SK-N-SH treated with all-trans-retinoic acid at 6 μM for 48 hours (cell line): ENCODE results near the gene CMIP.

Source experiments
- ATAC-seq: fragments of 200-7000 bp; cut with Tn5 transposase; 3 replicates; pipeline ENCODE4 v1.9.1; 2020; ENCODE audit warnings: mild to moderate bottlenecking, moderate library complexity
- ARNTL ChIP-seq: fragments of 450-650 bp; formaldehyde crosslinking; IDR thresholded peaks from 2 replicates; pipeline ENCODE4 v1.5.0; 2020; ENCODE audit warnings: low read depth, mild to moderate bottlenecking, moderate library complexity, borderline replicate concordance
- CSDC2 ChIP-seq: fragments of 250-450 bp; sonication (Bioruptor Pico); IDR thresholded peaks from 2 replicates; pipeline ENCODE4 v1.5.0; 2020; ENCODE audit warnings: mild to moderate bottlenecking, moderate library complexity
- ESRRG ChIP-seq: fragments of 250-450 bp; sonication (Bioruptor Pico); IDR thresholded peaks from 2 replicates; pipeline ENCODE4 v1.6.1; 2021; ENCODE audit warnings: mild to moderate bottlenecking
- GLIS3 ChIP-seq: fragments of 250-450 bp; sonication (Bioruptor Pico); IDR thresholded peaks from 2 replicates; pipeline ENCODE4 v1.5.0; 2020; ENCODE audit warnings: mild to moderate bottlenecking, moderate library complexity
- OSR1 ChIP-seq: fragments of 250-450 bp; sonication (Bioruptor Pico); IDR thresholded peaks from 2 replicates; pipeline ENCODE4 v1.8.0; 2022; ENCODE audit warnings: moderate library complexity, mild to moderate bottlenecking, inconsistent platforms
- PPARA ChIP-seq: fragments of 250-450 bp; sonication (Bioruptor Pico); IDR thresholded peaks from 2 replicates; pipeline ENCODE4 v1.5.0; 2020; ENCODE audit warnings: mild to moderate bottlenecking, borderline replicate concordance
- RARB ChIP-seq: fragments of 250-450 bp; sonication (Bioruptor Pico); IDR thresholded peaks from 2 replicates; pipeline ENCODE4 v1.8.0; 2021; ENCODE audit warnings: mild to moderate bottlenecking, moderate library complexity
- SNAI2 ChIP-seq: fragments of 250-450 bp; sonication (Bioruptor Pico); IDR thresholded peaks from 2 replicates; pipeline ENCODE4 v1.5.0; 2020; ENCODE audit warnings: mild to moderate bottlenecking, moderate library complexity
- TCF4 ChIP-seq: fragments of 250-450 bp; sonication (Bioruptor Pico); IDR thresholded peaks from 2 replicates; pipeline ENCODE4 v1.8.0; 2021; ENCODE audit warnings: mild to moderate bottlenecking, moderate library complexity, borderline replicate concordance
- TOX ChIP-seq: fragments of 250-450 bp; sonication (Bioruptor Pico); IDR thresholded peaks from 2 replicates; pipeline ENCODE4 v1.8.0; 2021; ENCODE audit warnings: mild to moderate bottlenecking, moderate library complexity, borderline replicate concordance
- ZC3H10 ChIP-seq: fragments of 250-450 bp; sonication (Bioruptor Pico); IDR thresholded peaks from 2 replicates; pipeline ENCODE4 v1.5.1; 2021; ENCODE audit warnings: mild to moderate bottlenecking, moderate library complexity
- ZFP3 ChIP-seq: fragments of 250-450 bp; sonication (Bioruptor Pico); IDR thresholded peaks from 2 replicates; pipeline ENCODE4 v1.5.0; 2020; ENCODE audit warnings: mild to moderate bottlenecking, moderate library complexity
- ZFP30 ChIP-seq: fragments of 450-650 bp; formaldehyde crosslinking; IDR thresholded peaks from 2 replicates; pipeline ENCODE4 v1.5.0; 2022; ENCODE audit warnings: mild to moderate bottlenecking, moderate library complexity
- ZNF565 ChIP-seq: fragments of 450-650 bp; formaldehyde crosslinking; conservative IDR thresholded peaks from 2 replicates; pipeline ENCODE4 v1.5.0; 2020; ENCODE audit warnings: low read depth, mild to moderate bottlenecking, moderate library complexity
- ZNF70 ChIP-seq: fragments of 450-650 bp; formaldehyde crosslinking; IDR thresholded peaks from 2 replicates; pipeline ENCODE4 v1.5.0; 2020; ENCODE audit warnings: mild to moderate bottlenecking, moderate library complexity
- ZNF8 ChIP-seq: fragments of 450-650 bp; formaldehyde crosslinking; IDR thresholded peaks from 2 replicates; pipeline ENCODE4 v1.5.0; 2020; ENCODE audit warnings: mild to moderate bottlenecking, moderate library complexity
- TF ChIP-seq, protein P1 (sequence below): fragments of 250-450 bp; sonication (Bioruptor Pico); IDR thresholded peaks from 2 replicates; pipeline ENCODE4 v1.5.0; 2020; ENCODE audit warnings: mild to moderate bottlenecking, moderate library complexity
- TF ChIP-seq, protein P2 (sequence below): fragments of 250-450 bp; sonication (Bioruptor Pico); IDR thresholded peaks from 2 replicates; pipeline ENCODE4 v1.5.1; 2021; ENCODE audit warnings: mild to moderate bottlenecking, moderate library complexity
- TF ChIP-seq, protein P3 (sequence below): fragments of 250-450 bp; sonication (Bioruptor Pico); IDR thresholded peaks from 2 replicates; pipeline ENCODE4 v1.5.1; 2020; ENCODE audit warnings: low read depth, mild to moderate bottlenecking, moderate library complexity
- TF ChIP-seq, protein P4 (sequence below): fragments of 250-450 bp; sonication (Bioruptor Pico); IDR thresholded peaks from 2 replicates; pipeline ENCODE4 v1.8.0; 2020; ENCODE audit warnings: mild to moderate bottlenecking, moderate library complexity, borderline replicate concordance

The CMIP gene

DNA sequence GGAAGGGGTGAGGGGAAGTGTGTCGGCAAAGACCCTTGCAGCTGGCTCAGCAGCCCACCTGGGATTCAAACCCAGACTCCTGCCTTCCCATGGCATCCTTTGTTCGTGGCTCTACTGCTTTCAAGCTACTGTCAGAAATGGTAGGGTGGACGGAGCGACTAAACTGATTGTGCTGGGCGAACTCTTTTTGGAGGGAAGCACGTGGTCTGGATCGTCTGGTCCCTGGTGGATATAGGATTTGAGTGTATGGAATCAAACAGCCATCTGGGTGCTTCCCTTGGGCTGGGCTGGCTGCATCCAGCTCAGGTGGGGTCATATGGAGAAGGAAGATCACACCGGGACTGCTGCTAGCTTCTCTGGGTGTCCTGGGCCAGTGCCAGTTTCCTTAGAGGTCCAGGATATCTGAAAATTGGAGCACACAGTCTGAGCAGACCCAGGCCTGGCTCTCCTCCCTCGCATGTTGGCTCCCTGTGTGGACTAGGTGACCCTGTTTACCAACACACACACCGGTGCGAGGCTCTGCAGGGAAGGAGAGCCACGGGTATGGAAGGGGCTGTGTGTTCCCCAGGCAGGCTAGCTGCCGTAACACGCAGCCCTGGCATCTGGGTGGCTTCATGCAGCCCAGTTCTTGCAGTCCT lies 8.6 kb downstream of the CMIP start:
- ATAC-seq = no peak
- TF ChIP-seq ZNF70 (no peak), GLIS3 (CRISPR knock-in tag) (no peak), ZFP3 (no peak), ZNF565 (no peak), ZC3H10 (CRISPR knock-in tag) (no peak), ESRRG (CRISPR knock-in tag) (no peak), SNAI2 (CRISPR knock-in tag) (no peak), TCF4 (no peak), TOX (no peak), RARB (no peak), CSDC2 (no peak), ARNTL (no peak), OSR1 (CRISPR knock-in tag) (no peak), ZFP30 (CRISPR knock-in tag) (no peak)
- TF ChIP-seq, protein P1, sequence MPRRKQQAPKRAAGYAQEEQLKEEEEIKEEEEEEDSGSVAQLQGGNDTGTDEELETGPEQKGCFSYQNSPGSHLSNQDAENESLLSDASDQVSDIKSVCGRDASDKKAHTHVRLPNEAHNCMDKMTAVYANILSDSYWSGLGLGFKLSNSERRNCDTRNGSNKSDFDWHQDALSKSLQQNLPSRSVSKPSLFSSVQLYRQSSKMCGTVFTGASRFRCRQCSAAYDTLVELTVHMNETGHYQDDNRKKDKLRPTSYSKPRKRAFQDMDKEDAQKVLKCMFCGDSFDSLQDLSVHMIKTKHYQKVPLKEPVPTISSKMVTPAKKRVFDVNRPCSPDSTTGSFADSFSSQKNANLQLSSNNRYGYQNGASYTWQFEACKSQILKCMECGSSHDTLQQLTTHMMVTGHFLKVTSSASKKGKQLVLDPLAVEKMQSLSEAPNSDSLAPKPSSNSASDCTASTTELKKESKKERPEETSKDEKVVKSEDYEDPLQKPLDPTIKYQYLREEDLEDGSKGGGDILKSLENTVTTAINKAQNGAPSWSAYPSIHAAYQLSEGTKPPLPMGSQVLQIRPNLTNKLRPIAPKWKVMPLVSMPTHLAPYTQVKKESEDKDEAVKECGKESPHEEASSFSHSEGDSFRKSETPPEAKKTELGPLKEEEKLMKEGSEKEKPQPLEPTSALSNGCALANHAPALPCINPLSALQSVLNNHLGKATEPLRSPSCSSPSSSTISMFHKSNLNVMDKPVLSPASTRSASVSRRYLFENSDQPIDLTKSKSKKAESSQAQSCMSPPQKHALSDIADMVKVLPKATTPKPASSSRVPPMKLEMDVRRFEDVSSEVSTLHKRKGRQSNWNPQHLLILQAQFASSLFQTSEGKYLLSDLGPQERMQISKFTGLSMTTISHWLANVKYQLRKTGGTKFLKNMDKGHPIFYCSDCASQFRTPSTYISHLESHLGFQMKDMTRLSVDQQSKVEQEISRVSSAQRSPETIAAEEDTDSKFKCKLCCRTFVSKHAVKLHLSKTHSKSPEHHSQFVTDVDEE (CRISPR knock-in tag) = no peak
- TF ChIP-seq, protein P2, sequence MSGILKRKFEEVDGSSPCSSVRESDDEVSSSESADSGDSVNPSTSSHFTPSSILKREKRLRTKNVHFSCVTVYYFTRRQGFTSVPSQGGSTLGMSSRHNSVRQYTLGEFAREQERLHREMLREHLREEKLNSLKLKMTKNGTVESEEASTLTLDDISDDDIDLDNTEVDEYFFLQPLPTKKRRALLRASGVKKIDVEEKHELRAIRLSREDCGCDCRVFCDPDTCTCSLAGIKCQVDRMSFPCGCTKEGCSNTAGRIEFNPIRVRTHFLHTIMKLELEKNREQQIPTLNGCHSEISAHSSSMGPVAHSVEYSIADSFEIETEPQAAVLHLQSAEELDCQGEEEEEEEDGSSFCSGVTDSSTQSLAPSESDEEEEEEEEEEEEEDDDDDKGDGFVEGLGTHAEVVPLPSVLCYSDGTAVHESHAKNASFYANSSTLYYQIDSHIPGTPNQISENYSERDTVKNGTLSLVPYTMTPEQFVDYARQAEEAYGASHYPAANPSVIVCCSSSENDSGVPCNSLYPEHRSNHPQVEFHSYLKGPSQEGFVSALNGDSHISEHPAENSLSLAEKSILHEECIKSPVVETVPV = no peak
- TF ChIP-seq, protein P3, sequence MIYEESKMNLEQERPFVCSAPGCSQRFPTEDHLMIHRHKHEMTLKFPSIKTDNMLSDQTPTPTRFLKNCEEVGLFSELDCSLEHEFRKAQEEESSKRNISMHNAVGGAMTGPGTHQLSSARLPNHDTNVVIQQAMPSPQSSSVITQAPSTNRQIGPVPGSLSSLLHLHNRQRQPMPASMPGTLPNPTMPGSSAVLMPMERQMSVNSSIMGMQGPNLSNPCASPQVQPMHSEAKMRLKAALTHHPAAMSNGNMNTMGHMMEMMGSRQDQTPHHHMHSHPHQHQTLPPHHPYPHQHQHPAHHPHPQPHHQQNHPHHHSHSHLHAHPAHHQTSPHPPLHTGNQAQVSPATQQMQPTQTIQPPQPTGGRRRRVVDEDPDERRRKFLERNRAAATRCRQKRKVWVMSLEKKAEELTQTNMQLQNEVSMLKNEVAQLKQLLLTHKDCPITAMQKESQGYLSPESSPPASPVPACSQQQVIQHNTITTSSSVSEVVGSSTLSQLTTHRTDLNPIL (CRISPR knock-in tag) = no peak
- TF ChIP-seq, protein P4, sequence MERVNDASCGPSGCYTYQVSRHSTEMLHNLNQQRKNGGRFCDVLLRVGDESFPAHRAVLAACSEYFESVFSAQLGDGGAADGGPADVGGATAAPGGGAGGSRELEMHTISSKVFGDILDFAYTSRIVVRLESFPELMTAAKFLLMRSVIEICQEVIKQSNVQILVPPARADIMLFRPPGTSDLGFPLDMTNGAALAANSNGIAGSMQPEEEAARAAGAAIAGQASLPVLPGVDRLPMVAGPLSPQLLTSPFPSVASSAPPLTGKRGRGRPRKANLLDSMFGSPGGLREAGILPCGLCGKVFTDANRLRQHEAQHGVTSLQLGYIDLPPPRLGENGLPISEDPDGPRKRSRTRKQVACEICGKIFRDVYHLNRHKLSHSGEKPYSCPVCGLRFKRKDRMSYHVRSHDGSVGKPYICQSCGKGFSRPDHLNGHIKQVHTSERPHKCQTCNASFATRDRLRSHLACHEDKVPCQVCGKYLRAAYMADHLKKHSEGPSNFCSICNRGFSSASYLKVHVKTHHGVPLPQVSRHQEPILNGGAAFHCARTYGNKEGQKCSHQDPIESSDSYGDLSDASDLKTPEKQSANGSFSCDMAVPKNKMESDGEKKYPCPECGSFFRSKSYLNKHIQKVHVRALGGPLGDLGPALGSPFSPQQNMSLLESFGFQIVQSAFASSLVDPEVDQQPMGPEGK (CRISPR knock-in tag) = no peak

DNA sequence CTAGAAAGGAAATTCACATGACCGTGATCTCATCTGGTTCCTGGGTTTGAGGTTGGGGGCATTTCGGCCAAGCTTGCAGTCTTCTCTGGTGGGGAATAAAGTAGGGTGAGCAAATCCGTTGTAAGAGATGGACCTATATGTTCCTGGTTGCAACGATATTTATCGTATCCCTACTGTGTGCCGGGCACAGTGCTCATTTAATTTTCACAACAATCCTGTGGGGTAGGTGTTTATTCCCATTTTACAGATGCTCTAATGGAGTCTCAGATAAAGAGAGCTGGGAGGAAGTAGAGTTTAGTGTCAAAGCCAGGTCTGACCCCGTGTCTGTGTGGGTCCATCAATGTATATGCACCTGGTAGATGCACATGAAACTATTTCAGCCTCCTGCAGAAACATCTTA lies 9.4 kb downstream of the CMIP start:
- TF ChIP-seq ZNF8 (CRISPR knock-in tag) (no peak), ZNF565 (no peak), CSDC2 (no peak), ESRRG (CRISPR knock-in tag) (no peak), PPARA (no peak)
- TF ChIP-seq, protein P1 (CRISPR knock-in tag) = no peak
- no peak for ATAC-seq

DNA sequence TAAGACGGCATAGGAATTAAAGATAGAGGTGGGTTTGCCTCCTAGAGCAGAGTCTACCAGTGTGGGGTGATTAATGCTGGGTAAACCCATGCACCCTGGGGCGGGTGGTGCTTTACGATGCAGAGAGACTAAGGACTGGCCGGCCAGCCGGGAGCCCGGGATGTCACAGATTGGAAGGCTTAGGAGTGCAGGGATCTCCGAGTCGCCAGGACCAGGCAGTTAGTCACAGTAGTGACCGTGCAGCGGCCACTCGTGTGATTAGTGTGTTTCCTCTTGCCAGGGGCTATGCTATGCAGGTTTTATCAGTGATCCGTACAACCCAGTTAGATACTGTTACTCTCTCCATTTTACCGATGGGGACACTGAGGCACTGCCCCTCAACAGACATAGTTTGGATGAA lies 10.4 kb downstream of the CMIP start:
- ATAC-seq = no peak
- TF ChIP-seq, protein P4 (CRISPR knock-in tag) = no peak
- TF ChIP-seq, protein P1 (CRISPR knock-in tag) = no peak
- TF ChIP-seq ZNF70 (no peak), ZC3H10 (CRISPR knock-in tag) (no peak), TCF4 (no peak)
- TF ChIP-seq, protein P3 (CRISPR knock-in tag) = no peak
